Progenitor cell of endocrine pancreas (in vitro differentiated cells): ENCODE measurements around the gene UBTF. TPM values are rescaled to one million over a fixed set of nuclear protein-coding genes. Genes with fewer than 3 reads are reported as not detected.
A peak's percentile ranks its signal among the peaks of the same experiment; 100 is the strongest.

ENCODE experiments used
- DNase-seq: peaks from one replicate; pipeline ENCODE4 v3.0.0; 2021; ENCODE audit warnings: low spot score; ENCODE audit not compliant: unreplicated experiment
- H3K27ac Mint-ChIP-seq: 2 replicates; pipeline ENCODE4 v1.8.0; 2021; ENCODE audit warnings: mild to moderate bottlenecking, moderate library complexity, mixed read lengths
- H3K27me3 Mint-ChIP-seq: 2 replicates; pipeline ENCODE4 v1.8.0; 2021; ENCODE audit warnings: mixed read lengths
- H3K36me3 Mint-ChIP-seq: 2 replicates; pipeline ENCODE4 v1.8.0; 2022; ENCODE audit warnings: mixed read lengths; ENCODE audit not compliant: insufficient read depth
- H3K4me1 Mint-ChIP-seq: 2 replicates; pipeline ENCODE4 v1.8.0; 2021; ENCODE audit warnings: low read depth, mixed read lengths
- H3K4me3 Mint-ChIP-seq: 2 replicates; pipeline ENCODE4 v1.8.0; 2021; ENCODE audit warnings: low read depth, mild to moderate bottlenecking, moderate library complexity, mixed read lengths
- H3K9me3 Mint-ChIP-seq: 2 replicates; pipeline ENCODE4 v1.8.0; 2021; ENCODE audit warnings: low read depth, mixed read lengths
- CTCF ChIP-seq: fragments of 200-600 bp; sonication (generic); IDR thresholded peaks from one replicate; pipeline ENCODE4 v1.5.0; 2021; ENCODE audit warnings: antibody characterized with exemption, mild to moderate bottlenecking; ENCODE audit not compliant: unreplicated experiment
- total RNA-seq: library from RNA; stranded (reverse); gene quantifications from 2 replicates; pipeline ENCODE4 v1.2.1, GENCODE V29; 2021

Gene UBTF
- total RNA-seq, 1 donor from 2014 or later, result 100 TPM

- DNase-seq, result peak; percentile 56
- TF ChIP-seq CTCF, result no peak
- peak overlapping the region; percentile 78 for H3K4me3 Mint-ChIP-seq
- peaks cover 12% of the 10 kb centered on the region for H3K36me3 Mint-ChIP-seq
- no peaks in the 10 kb centered on the region for H3K27me3 Mint-ChIP-seq
- peak overlapping the region; percentile 89 for H3K27ac Mint-ChIP-seq
- H3K4me1 Mint-ChIP-seq, result peaks cover 20% of the 10 kb centered on the region
- no peaks in the 10 kb centered on the region for H3K9me3 Mint-ChIP-seq
These were observed 20.5 kb downstream of the UBTF start for GRCh38 chr17:44198721-44199552.

- Mint-ChIP-seq H3K9me3 (no peaks in the 10 kb centered on the region), H3K27me3 (no peaks in the 10 kb centered on the region), H3K27ac (peak overlapping the region; percentile 89), H3K4me3 (peak overlapping the region; percentile 78), H3K36me3 (peaks cover 12% of the 10 kb centered on the region), H3K4me1 (peaks cover 19% of the 10 kb centered on the region)
- no peak for DNase-seq
- TF ChIP-seq CTCF, result no peak
These were observed 21.3 kb downstream of the UBTF start for GRCh38 chr17:44197980-44198720.

GRCh38 chr17:44197107-44197506 lies 22.4 kb downstream of the UBTF start:
- TF ChIP-seq CTCF, result no peak
- Mint-ChIP-seq H3K36me3 (peaks cover 14% of the 10 kb centered on the region), H3K27ac (no peak overlapping the region), H3K9me3 (no peaks in the 10 kb centered on the region), H3K4me3 (no peak overlapping the region), H3K4me1 (peaks cover 28% of the 10 kb centered on the region), H3K27me3 (no peaks in the 10 kb centered on the region)
- DNase-seq, result no peak

GRCh38 chr17:44193326-44194084 lies 26.0 kb downstream of the UBTF start:
- Mint-ChIP-seq H3K27ac (no peak overlapping the region), H3K27me3 (no peaks in the 10 kb centered on the region), H3K36me3 (peaks cover 19% of the 10 kb centered on the region), H3K4me3 (no peak overlapping the region), H3K9me3 (no peaks in the 10 kb centered on the region), H3K4me1 (peaks cover 26% of the 10 kb centered on the region)
- no peak for TF ChIP-seq CTCF
- DNase-seq, result no peak

- no peak for TF ChIP-seq CTCF
- Mint-ChIP-seq H3K4me1 (peaks cover 22% of the 10 kb centered on the region), H3K9me3 (no peaks in the 10 kb centered on the region), H3K27ac (peak overlapping the region; percentile 91), H3K36me3 (peaks cover 20% of the 10 kb centered on the region), H3K4me3 (no peak overlapping the region), H3K27me3 (no peaks in the 10 kb centered on the region)
- no peak for DNase-seq
These were observed 26.7 kb downstream of the UBTF start for GRCh38 chr17:44192750-44193149.
